AG04450 (cell line): ENCODE measurements around the gene PUS7. TPM values are rescaled to one million over a fixed set of nuclear protein-coding genes. Genes with fewer than 3 reads are reported as not detected.
"Not testable (repeated sequence)": the region's sequence is repeated elsewhere in the genome, so short reads cannot be mapped to it uniquely, and the experiment has no call there.

Source experiments
- CTCF ChIA-PET: fragments of 300-600, 350-600 bp; formaldehyde crosslinking; extraction: SDS; loops from one replicate; lab custom pipeline; 2022; ENCODE audit warnings: antibody characterized with exemption, inconsistent platforms; lab: Charles Lee
- POLR2A ChIA-PET: fragments of 350-600 bp; formaldehyde crosslinking; extraction: SDS; loops from one replicate; lab custom pipeline; 2021; ENCODE audit warnings: antibody characterized with exemption, inconsistent platforms; lab: Yijun Ruan, JAX
- DNase-seq: peaks from one replicate; pipeline ENCODE4 v3.0.0-alpha.2; 2011; ENCODE audit warnings: low read depth, low spot score
- H3K27ac ChIP-seq: one replicate; pipeline ENCODE4 v1.5.1; 2012; ENCODE audit warnings: low read depth, low read length, control low read depth
- H3K27me3 ChIP-seq: one replicate; pipeline ENCODE4 v1.6.0; 2012; ENCODE audit warnings: low read length; ENCODE audit not compliant: control insufficient read depth, insufficient read depth
- H3K4me3 ChIP-seq: 2 replicates; pipeline ENCODE4 v1.5.1; 2011; ENCODE audit warnings: mild to moderate bottlenecking, low read depth, low read length, control low read depth
- H3K9me3 ChIP-seq: 2 replicates; pipeline ENCODE4 v1.5.1; 2012; ENCODE audit warnings: low read length; ENCODE audit not compliant: control insufficient read depth, insufficient read depth
- polyA plus RNA-seq: library from polyadenylated mRNA; depleted of rRNA; stranded (reverse); fragments of >200 nt; gene quantifications from 2 replicates; pipeline ENCODE4 v1.2.3, GENCODE V29; 2011; rRNA removed
- TF ChIP-seq, protein P1 (sequence below): IDR thresholded peaks from 2 replicates; pipeline ENCODE4 v1.5.1; 2011; ENCODE audit warnings: low read depth, low read length, control low read depth, inconsistent platforms

Gene PUS7
- polyA plus RNA-seq, 1 experiment: 13.8 TPM

DNA sequence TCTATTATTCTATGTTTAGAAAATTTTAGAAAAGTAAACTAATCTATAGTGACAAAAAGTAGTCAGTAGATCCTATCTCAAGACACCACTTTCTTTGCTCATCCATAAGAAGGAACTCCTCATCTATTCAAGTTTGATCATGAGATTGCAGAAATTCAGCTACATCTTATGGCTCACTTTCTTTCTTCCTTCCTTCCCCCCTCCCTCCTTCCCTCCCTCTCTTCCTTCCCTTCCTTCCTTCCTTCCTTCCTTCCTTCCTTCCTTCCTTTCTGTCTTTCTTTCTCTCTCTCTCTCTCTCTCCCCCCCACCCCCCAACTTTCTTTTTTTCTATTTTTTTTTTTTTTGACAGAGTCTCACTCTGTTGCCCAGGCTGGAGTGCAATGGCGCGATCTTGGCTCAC is 98.1 kb downstream of the PUS7 start:
- Histone ChIP-seq H3K4me3 (no peak overlapping the region), H3K9me3 (no peaks in the 10 kb centered on the region), H3K27ac (no peak overlapping the region), H3K27me3 (no peaks in the 10 kb centered on the region)
- CTCF ChIA-PET: no interaction called here
- POLR2A ChIA-PET: no interaction called here
- DNase-seq: no peak
- TF ChIP-seq, protein P1, sequence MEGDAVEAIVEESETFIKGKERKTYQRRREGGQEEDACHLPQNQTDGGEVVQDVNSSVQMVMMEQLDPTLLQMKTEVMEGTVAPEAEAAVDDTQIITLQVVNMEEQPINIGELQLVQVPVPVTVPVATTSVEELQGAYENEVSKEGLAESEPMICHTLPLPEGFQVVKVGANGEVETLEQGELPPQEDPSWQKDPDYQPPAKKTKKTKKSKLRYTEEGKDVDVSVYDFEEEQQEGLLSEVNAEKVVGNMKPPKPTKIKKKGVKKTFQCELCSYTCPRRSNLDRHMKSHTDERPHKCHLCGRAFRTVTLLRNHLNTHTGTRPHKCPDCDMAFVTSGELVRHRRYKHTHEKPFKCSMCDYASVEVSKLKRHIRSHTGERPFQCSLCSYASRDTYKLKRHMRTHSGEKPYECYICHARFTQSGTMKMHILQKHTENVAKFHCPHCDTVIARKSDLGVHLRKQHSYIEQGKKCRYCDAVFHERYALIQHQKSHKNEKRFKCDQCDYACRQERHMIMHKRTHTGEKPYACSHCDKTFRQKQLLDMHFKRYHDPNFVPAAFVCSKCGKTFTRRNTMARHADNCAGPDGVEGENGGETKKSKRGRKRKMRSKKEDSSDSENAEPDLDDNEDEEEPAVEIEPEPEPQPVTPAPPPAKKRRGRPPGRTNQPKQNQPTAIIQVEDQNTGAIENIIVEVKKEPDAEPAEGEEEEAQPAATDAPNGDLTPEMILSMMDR: no peak

DNA sequence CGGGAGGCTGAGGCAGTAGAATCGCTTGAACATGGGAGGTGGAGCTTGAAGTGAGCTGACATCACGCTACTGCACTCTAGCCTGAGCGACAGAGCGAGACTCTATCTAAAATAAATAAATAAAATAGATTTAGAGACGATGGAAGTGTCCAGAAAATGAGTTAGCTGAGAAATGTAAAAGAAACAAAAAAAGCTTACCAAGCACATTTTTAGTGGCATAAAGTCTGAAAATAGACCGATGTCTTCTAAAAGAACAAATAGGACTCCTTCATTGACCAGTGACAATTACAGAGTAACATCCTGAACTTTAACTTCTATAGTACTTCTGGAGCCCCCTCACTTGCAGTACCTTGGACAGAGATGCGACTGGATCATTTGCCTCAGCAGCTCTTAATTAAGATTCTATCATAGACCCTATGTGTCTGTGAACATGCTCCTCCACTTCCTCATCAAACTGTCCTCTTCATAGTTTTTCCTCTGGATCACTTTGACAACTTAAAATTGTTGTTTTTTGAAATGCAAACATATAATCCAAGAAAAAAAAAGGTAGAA is 108.1 kb downstream of the PUS7 start:
- Histone ChIP-seq H3K27ac (no peak overlapping the region), H3K27me3 (peaks cover 2% of the 10 kb centered on the region), H3K9me3 (no peaks in the 10 kb centered on the region), H3K4me3 (no peak overlapping the region)
- ChIA-PET CTCF (interaction anchor here (0.7 to 1.1 kb wide), 2 partner anchors 12 to 15 kb away, joined by 3 read pairs; no protein-coding TSS in a partner anchor), POLR2A (interaction anchor here (0.6 kb wide), 1 partner anchor 32 kb away, joined by 7 read pairs; no protein-coding TSS in a partner anchor)
- DNase-seq: no peak
- TF ChIP-seq, protein P1: no peak

GRCh38 chr7:105410774-105411173 is 111.3 kb downstream of the PUS7 start:
- H3K9me3 ChIP-seq, POLR2A ChIA-PET, H3K27me3 ChIP-seq, H3K27ac ChIP-seq, DNase-seq, CTCF ChIA-PET, H3K4me3 ChIP-seq: not testable (repeated sequence)

GRCh38 chr7:105409775-105410174 is 112.3 kb downstream of the PUS7 start:
- DNase-seq, H3K27me3 ChIP-seq, H3K4me3 ChIP-seq, POLR2A ChIA-PET, CTCF ChIA-PET, H3K9me3 ChIP-seq, H3K27ac ChIP-seq: not testable (repeated sequence)

- Histone ChIP-seq H3K4me3 (no peak overlapping the region), H3K27ac (no peak overlapping the region), H3K9me3 (no peaks in the 10 kb centered on the region), H3K27me3 (no peaks in the 10 kb centered on the region)
- TF ChIP-seq, protein P1: no peak
- ChIA-PET POLR2A (no interaction called here), CTCF (no interaction called here)
- DNase-seq: no peak
These were observed 113.2 kb downstream of the PUS7 start for GRCh38 chr7:105408791-105409410.

Other genes starting within 250 kb of the PUS7 start
- gene SRPK2, start 133.3 kb downstream of the PUS7 start, polyA plus RNA-seq: 22.4 and 23.7 TPM in 2 replicates
- 21.6 and 27.6 TPM in 2 replicates for gene RINT1, start 9.9 kb upstream of the PUS7 start, polyA plus RNA-seq
- not detected in 2 replicates for gene EFCAB10, start 59.2 kb upstream of the PUS7 start, polyA plus RNA-seq